GM18909 (cell line): Measurements from ENCODE around the gene G2E3.
"Not testable (repeated sequence)": the region's sequence is repeated elsewhere in the genome, so short reads cannot be mapped to it uniquely, and the experiment has no call there.

Experiments
- ATAC-seq: cut with Tn5 transposase; IDR thresholded peaks from one replicate; pipeline ENCODE4 v1.9.1; 2021; ENCODE audit warnings: mild to moderate bottlenecking; ENCODE audit not compliant: unreplicated experiment, poor library complexity

G2E3 gene

GRCh38 chr14:30600922-30601918 is 42.3 kb downstream of the G2E3 start:
- no peak for ATAC-seq

- no peak for ATAC-seq
These were observed 44.4 kb downstream of the G2E3 start for GRCh38 chr14:30603402-30603801.

- not testable (repeated sequence) for ATAC-seq
These were observed 45.7 kb downstream of the G2E3 start for GRCh38 chr14:30604696-30605095.

DNA sequence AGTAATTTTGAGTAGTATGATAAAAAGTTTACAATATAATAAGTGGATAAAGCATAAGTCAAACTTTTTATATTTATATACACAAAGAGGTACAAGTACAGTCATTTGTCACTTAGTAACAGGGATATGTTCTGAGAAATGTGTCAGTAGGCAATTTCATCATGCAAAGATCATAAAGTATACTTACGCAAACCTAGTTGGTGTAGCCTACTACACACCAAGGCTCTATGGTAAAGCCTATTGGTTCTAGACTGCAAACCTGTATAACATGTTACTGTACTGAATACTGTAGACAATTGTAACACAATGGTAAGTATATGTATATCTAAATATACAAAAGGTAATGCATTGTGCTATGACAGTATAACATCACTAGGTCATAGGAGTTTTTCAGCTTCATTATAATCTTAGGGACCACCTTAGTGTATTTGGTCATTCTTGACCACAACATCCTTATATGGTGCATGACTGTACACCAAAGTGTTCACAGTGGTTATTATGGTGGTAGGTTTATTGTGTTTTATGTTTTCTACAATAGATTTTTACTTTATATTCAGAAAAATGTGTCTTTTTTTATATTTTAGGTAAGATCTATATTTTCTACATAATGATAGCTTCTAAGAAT is 48.3 kb downstream of the G2E3 start:
- ATAC-seq = no peak

DNA sequence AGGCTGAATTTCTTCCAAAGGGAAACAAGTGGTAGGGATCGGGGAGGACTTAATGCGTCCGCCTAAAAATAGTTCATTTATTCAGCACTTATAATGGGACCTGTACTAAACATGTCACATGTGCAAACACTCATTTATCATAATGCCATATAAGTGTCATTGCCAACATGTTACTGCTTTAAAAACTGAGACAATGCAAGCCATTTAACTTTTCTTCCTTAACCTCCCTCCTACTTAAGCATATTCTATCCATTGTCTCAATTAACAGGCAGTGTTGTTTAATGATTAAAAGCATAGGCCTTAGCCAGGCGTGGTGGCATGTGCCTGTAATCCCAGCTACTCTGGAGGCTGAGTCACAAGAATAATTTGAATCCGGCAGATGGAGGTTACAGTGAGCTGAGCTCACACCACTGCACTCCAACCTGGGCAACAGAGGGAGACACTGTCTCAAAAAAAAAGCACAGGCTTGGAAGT is 49.6 kb downstream of the G2E3 start:
- ATAC-seq = no peak

DNA sequence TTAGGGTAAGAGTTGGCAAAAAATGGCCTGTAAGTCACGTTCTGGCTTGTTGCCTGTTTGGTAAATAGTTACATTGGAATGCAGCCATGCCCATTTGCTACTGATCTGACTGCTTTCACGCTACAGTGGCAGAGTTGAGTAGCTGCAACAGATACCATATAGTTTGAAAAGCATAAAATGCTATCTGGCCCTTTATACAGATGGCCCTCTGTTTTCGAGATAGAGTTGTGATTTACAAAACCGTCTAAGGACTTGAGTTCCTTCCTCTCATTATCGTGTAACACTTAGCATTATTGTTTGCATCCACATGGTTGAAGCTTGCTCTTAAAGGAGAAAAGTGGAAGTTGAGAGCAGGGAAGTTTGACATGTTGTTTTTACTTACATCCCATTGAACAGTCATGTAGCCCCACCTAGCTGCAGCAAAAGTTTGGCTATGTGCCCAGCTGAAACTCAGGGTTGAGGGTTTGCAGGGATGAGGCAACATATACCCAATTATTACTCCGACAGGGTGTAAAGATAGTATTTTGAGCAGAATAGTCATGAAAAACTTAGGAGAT is 51.9 kb downstream of the G2E3 start:
- ATAC-seq = no peak

- ATAC-seq = no peak
These were observed 55.2 kb downstream of the G2E3 start for GRCh38 chr14:30614155-30614554.

DNA sequence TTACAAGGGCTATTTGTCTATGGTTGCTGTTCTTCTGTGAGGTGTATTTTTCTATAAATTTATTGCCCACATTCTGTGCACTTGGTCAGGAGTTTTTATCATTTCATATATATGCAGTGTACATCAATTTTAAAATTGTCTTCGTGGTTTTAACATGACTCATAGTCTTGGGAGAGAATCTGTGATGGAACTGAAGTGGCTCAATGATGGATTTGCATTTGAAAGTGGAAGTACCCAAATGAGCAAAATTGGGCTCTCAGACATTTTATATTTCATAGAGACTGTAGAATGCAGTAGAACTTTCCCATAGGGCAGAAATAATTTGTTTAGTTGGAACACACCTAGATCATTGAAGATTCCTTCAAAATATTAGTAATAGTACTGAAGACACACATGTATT is 61.2 kb downstream of the G2E3 start:
- ATAC-seq = peak; percentile 38

GRCh38 chr14:30621354-30621939 is 62.5 kb downstream of the G2E3 start:
- peak; percentile 21 for ATAC-seq

DNA sequence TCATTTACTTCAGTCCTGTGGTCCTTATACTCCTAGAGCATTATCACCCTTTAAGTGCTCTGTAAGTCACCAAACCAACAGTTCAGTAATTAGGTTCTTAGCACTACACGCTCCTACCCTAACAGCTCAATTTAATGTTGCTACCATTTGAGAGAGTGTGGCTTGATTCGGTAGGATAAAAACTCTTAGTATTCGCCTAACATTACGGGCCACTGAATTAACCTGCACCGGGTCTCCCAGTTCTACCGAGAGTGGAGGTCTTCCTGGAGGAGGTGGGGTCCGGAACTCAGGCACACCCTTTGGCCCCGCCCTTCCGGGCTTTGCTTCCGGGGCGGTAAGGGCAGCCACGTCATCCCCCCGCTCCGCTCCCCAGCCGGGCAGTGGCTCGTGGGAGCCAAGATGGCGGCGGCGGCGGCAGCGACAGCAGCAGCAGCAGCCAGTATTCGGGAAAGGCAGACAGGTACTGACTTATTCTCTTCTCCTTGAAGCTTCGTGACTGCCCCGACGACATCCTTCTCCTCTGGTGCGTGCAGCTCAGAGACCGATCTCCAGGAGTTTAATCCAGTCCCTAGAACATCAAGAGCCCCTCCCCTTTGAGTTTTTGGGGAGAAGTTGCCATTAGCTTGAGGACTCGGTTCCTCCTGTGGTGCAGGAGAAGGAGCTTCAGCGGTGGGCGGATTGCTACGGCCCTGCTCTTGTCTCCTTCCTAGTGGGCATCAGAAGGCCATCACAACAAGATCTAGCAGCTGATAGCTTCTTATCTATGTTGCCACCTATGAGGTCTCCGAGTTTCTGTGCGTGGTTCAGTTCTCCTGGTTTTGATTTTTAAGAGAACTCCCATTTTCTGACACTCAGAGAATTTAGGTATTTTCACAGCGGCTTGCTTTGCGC is 63.2 kb downstream of the G2E3 start, which contains the start of gene SCFD1:
Gene SCFD1 (plus strand): TSS at position 380 of the 891 bp plus-strand sequence. CDS start 20 bp downstream, at position 400.
- ATAC-seq = peak; percentile 94

GRCh38 chr14:30623412-30624131 is 64.6 kb downstream of the G2E3 start:
- no peak for ATAC-seq

DNA sequence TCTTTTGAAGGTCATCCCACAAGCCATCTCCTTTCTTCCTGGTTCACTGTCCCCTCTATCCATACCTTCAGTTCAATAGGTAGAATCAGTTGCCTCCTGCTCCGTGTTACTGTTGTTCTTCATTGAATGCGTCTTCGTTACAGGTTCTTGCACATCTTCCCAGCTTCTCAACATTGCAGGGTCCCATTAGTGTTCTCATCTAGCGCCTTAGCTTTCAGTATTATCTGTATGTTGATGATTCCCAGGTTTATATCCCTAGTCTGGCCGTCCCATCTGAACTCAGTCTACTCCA is 65.1 kb downstream of the G2E3 start:
- no peak for ATAC-seq

- ATAC-seq = no peak
These were observed 66.6 kb downstream of the G2E3 start for GRCh38 chr14:30625533-30625932.

DNA sequence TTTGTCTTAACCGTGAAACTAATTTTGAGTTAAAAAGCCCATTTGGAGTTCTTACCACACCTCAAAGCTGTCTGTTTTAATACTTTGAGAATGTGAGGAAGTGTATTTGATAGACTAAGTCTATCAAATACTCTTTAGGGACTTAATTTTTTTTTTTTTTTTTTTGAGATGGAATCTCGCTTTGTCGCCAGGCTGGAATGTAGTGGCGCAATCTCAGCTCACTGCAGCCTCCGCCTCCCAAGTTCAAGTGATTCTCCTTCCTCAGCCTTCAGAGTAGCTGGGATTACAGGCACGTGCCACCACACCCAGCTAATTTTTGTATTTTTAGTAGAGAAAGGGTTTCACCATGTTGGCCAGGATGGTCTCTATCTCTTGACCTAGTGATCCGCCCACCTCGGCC is 70.5 kb downstream of the G2E3 start:
- not testable (repeated sequence) for ATAC-seq

GRCh38 chr14:30630248-30630647 is 71.3 kb downstream of the G2E3 start:
- ATAC-seq = no peak

GRCh38 chr14:30632730-30633129 is 73.8 kb downstream of the G2E3 start:
- ATAC-seq = no peak

DNA sequence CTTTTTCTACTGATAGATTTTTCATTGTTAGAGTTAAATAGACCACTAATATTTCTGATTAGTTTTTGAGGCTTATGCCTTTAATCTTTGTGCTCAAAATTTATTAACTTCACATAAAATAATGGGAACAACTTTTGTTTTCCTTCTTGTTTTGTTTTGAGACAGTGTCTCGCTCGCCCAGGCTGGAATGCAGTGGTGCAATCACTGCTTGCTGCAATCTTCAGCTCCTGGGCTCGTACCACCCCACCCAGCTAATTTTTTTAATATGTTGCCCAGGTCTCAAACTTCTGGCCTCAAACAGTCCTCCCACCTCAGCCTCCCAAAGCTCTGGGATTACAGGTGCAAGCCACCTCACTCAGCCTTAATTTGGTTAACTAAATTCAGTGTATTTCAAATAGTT is 80.0 kb downstream of the G2E3 start:
- ATAC-seq = no peak

- ATAC-seq = no peak
These were observed 82.2 kb downstream of the G2E3 start for GRCh38 chr14:30641207-30641606.

GRCh38 chr14:30644462-30644861 is 85.5 kb downstream of the G2E3 start:
- ATAC-seq = not testable (repeated sequence)
